Esophagus squamous epithelium (tissue), 5 donors: ENCODE results near the gene ZNF345. TPM values are rescaled to one million over a fixed set of nuclear protein-coding genes. Genes with fewer than 3 reads are reported as not detected.
A peak's percentile ranks its signal among the peaks of the same experiment; 100 is the strongest.

Experiments used
- DNase-seq: peaks from one replicate; lab custom pipeline; 2025; lab: John Stamatoyannopoulos, UW
- H3K27ac ChIP-seq, 4 donors: fragments of 200-600 bp; sonication (generic); one replicate each; pipeline ENCODE4 v1.5.1; 2016 to 2019; ENCODE audit warnings: mild to moderate bottlenecking in 1 of 4
- H3K27me3 ChIP-seq, 4 donors: fragments of 200-600 bp; sonication (generic); 1 replicate in 3 of 4; 2 replicates in 1 of 4; pipeline versions ENCODE4 v1.5.1 to v1.6.0; 2017 to 2021; ENCODE audit warnings: antibody characterized with exemption in 1 of 4
- H3K36me3 ChIP-seq, 3 donors: fragments of 200-600 bp; sonication (generic); one replicate each; pipeline ENCODE4 v1.5.1; 2016 to 2019
- H3K4me1 ChIP-seq, 3 donors: fragments of 200-600 bp; sonication (generic); one replicate each; pipeline ENCODE4 v1.5.1; 2017 to 2019
- H3K4me3 ChIP-seq, 4 donors: fragments of 200-600 bp; sonication (generic); 1 replicate in 3 of 4; 2 replicates in 1 of 4; pipeline ENCODE4 v1.5.1; 2016 to 2019; ENCODE audit warnings: mild to moderate bottlenecking in 2 of 4, moderate library complexity in 1 of 4
- H3K9me3 ChIP-seq, 3 donors: fragments of 200-600 bp; sonication (generic); one replicate each; pipeline ENCODE4 v1.5.1; 2016 to 2019
- CTCF ChIP-seq, 6 experiments: fragments of 450-650 bp in 4 of 6; fragments of 200-600 bp in 2 of 6; sonication (generic) in 2 of 6; IDR thresholded peaks; one replicate each; pipeline ENCODE4 v1.5.1; 2016 to 2019; ENCODE audit warnings: antibody characterized with exemption in 6 of 6, mild to moderate bottlenecking in 4 of 6, moderate library complexity in 4 of 6
- POLR2A ChIP-seq, 4 donors: fragments of 450-650 bp; IDR thresholded peaks; one replicate each; pipeline ENCODE4 v1.6.1; 2017; ENCODE audit warnings: antibody characterized with exemption in 4 of 4, mild to moderate bottlenecking in 4 of 4, moderate library complexity in 3 of 4
- WGBS, 2 donors: methylation state at CpG; one replicate each; pipeline ENCODE4 v1.1.5; 2018; 5-methylcytosine and 5-hydroxymethylcytosine counted together
- intact Hi-C: fragments of 100-400 bp; cut with DNase I; formaldehyde crosslinking; loops from one replicate; pipeline ENCODE4 v1.15.0; 2022
- total RNA-seq, 4 donors: library from RNA; depleted of rRNA; stranded (reverse); fragments of >200 nt; gene quantifications; one replicate each; pipeline ENCODE4 v1.1.0, GENCODE V29; 2016
- donor health status: DM: yes; HTN: yes; CAD: no.

Gene ZNF345
- total RNA-seq, 4 donors from 2014 or later = 0.87 to 10.3 (median 1.4) TPM

DNA sequence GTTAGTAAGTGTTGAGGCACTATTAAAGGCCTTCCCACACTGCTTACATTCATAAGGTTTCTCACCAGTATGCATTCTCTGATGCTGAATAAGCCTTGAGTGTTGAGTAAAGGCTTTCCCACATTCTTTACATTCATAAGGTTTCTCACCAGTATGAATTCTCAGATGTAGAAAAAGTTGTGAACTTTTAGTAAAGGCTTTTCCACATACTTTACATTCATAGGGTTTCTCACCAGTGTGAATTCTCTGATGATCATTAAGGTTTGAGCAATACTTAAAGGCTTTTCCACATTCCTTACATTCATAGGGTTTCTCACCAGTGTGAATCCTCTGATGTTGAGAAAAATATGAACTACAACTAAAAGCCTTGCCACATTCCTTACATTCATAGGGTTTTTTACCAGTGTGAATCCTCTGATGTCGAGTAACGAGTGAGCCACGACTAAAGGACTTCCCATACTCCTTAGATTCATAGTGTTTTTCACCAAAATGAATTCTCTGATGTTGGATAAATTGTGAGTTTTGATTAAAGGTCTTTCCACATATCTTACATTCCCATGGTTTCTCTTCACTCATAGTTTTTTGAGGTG is 41.2 kb downstream of the ZNF345 start:
- intact Hi-C loops = no loop called here
- WGBS, 2 donors = 90 to 94% methylated on average over 3 of the region's 3 CpGs
- H3K36me3 ChIP-seq = peaks cover 12 to 79% (median 16%) of the 10 kb centered on the region in 3 donors

GRCh38 chr19:36894849-36895383 is 44.2 kb downstream of the ZNF345 start:
- Histone ChIP-seq H3K27me3 (no peaks in the 10 kb centered on the region), H3K4me3 (no peak overlapping the region), H3K27ac (no peak overlapping the region), H3K36me3 (peaks cover 12 to 100% (median 22%) of the 10 kb centered on the region in 3 donors), H3K4me1 (no peaks in the 10 kb centered on the region), H3K9me3 (peaks cover 17 to 100% (median 99%) of the 10 kb centered on the region in 3 donors)
- intact Hi-C loops = no loop called here
- 86 to 90% methylated on average over 2 of the region's 2 CpGs for WGBS, 2 donors
- TF ChIP-seq POLR2A (IDR thresholded peaks at IDR 0.05) = no peak
- no peak for TF ChIP-seq CTCF (IDR thresholded peaks at IDR 0.05)
- DNase-seq = no peak

More for the DNA sequence above, 41.2 kb downstream of the ZNF345 start:
- H3K4me1 ChIP-seq = no peaks in the 10 kb centered on the region
- no peak for DNase-seq
- H3K9me3 ChIP-seq = peaks cover 20 to 100% (median 98%) of the 10 kb centered on the region in 3 donors
- no peak overlapping the region for H3K27ac ChIP-seq
- H3K4me3 ChIP-seq = no peak overlapping the region
- H3K27me3 ChIP-seq = no peaks in the 10 kb centered on the region
- TF ChIP-seq POLR2A (IDR thresholded peaks at IDR 0.05) (no peak), CTCF (IDR thresholded peaks at IDR 0.05) (no peak)

GRCh38 chr19:36898422-36898821 is 47.7 kb downstream of the ZNF345 start:
- peaks cover 14 to 100% (median 82%) of the 10 kb centered on the region in 3 donors for H3K9me3 ChIP-seq
- no peaks in the 10 kb centered on the region for H3K4me1 ChIP-seq
- no peak overlapping the region for H3K4me3 ChIP-seq
- no peak overlapping the region for H3K27ac ChIP-seq
- intact Hi-C loops = no loop called here
- no peaks in the 10 kb centered on the region for H3K27me3 ChIP-seq
- TF ChIP-seq POLR2A (IDR thresholded peaks at IDR 0.05) (no peak), CTCF (IDR thresholded peaks at IDR 0.05) (no peak)
- no peak for DNase-seq
- 83 to 91% methylated on average over 4 of the region's 4 CpGs for WGBS, 2 donors
- peaks cover 4 to 100% (median 23%) of the 10 kb centered on the region in 3 donors for H3K36me3 ChIP-seq

GRCh38 chr19:36915992-36916830 is 65.5 kb downstream of the ZNF345 start, which contains the start of the genes ZNF568 and ZNF829:
TSS of gene ZNF568 (plus strand) at chr19:36916332. CDS start at chr19:36922771, 6,439 bp downstream.
TSS of gene ZNF829 (minus strand) at chr19:36916291. CDS start at chr19:36915167, 1,124 bp downstream.
- H3K36me3 ChIP-seq = peaks cover 0 to 62% (median 0%) of the 10 kb centered on the region in 3 donors
- H3K4me3 ChIP-seq = peak within 1 kb of the TSS; percentile 55 to 88 (median 74)
- intact Hi-C loops = no loop called here
- DNase-seq = peak; percentile 62
- WGBS, 2 donors = 0 to 1% methylated on average over 19 to 25 of the region's 57 CpGs
- peaks cover 10 to 21% (median 12%) of the 10 kb centered on the region in 3 donors for H3K4me1 ChIP-seq
- TF ChIP-seq POLR2A (IDR thresholded peaks at IDR 0.05) (peak in 1 of 4 donors; percentile 21), CTCF (IDR thresholded peaks at IDR 0.05) (peak in 5 of 6 experiments; percentile 41 to 64 (median 56))
- H3K27me3 ChIP-seq = no peaks in the 10 kb centered on the region
- peak within 1 kb of the TSS; percentile 86 to 97 (median 96) for H3K27ac ChIP-seq
- H3K9me3 ChIP-seq = peaks cover 0 to 25% (median 3%) of the 10 kb centered on the region in 3 donors
